H1 (cell line): ENCODE measurements around the gene RASSF3. TPM values are rescaled to one million over a fixed set of nuclear protein-coding genes. Genes with fewer than 3 reads are reported as not detected.

Experiments
- CTCF ChIA-PET: fragments of 300-600 bp; sonication (Branson Sonifier 250); formaldehyde crosslinking; loops from one replicate; lab custom pipeline; 2021; ENCODE audit not compliant: partially characterized antibody; lab: Charles Lee
- POLR2A ChIA-PET: fragments of 300-600 bp; sonication (Branson Sonifier 250); formaldehyde crosslinking; loops from one replicate; lab custom pipeline; 2021; ENCODE audit warnings: inconsistent platforms; ENCODE audit not compliant: partially characterized antibody; lab: Charles Lee
- DNase-seq, 2 experiments: peaks; one replicate each; pipeline versions ENCODE4 v3.0.0 to v3.0.0-alpha.2; 2010 to 2022; ENCODE audit warnings: low spot score in 2 of 2, low read depth in 1 of 2, mixed read lengths in 1 of 2
- FAIRE-seq: peaks from 2 replicates; lab custom pipeline; 2011; peaks lifted over from hg19 to GRCh38; lab: Jason Lieb, UNC
- H2AFZ ChIP-seq: 2 replicates; pipeline ENCODE4 v1.8.1; 2012; ENCODE audit warnings: low read length, inconsistent platforms
- H2AK5ac ChIP-seq: 2 replicates; pipeline ENCODE4 v1.6.1; 2013; ENCODE audit warnings: low read depth, low read length
- H2BK120ac ChIP-seq: replicated peaks from 2 replicates; pipeline ENCODE3; 2013; ENCODE audit warnings: low read depth, low read length, inconsistent platforms
- H2BK12ac ChIP-seq: 2 replicates; pipeline ENCODE4 v1.6.1; 2013; ENCODE audit warnings: low read depth, low read length
- H2BK15ac ChIP-seq: 2 replicates; pipeline ENCODE4 v1.6.1; 2013; ENCODE audit warnings: low read length
- H2BK20ac ChIP-seq: 2 replicates; pipeline ENCODE4 v1.6.1; 2013; ENCODE audit warnings: low read length
- H2BK5ac ChIP-seq: 2 replicates; pipeline ENCODE4 v1.6.1; 2013; ENCODE audit warnings: low read depth, low read length
- H3K14ac ChIP-seq: 2 replicates; pipeline ENCODE4 v1.6.1; 2013; ENCODE audit warnings: inconsistent platforms; ENCODE audit not compliant: insufficient read length
- H3K18ac ChIP-seq: 2 replicates; pipeline ENCODE4 v1.6.1; 2013; ENCODE audit warnings: low read length; ENCODE audit errors: extremely low read depth
- H3K23ac ChIP-seq: 2 replicates; pipeline ENCODE4 v1.6.1; 2013; ENCODE audit warnings: inconsistent platforms; ENCODE audit not compliant: insufficient read length
- H3K23me2 ChIP-seq: 2 replicates; pipeline ENCODE4 v1.6.1; 2013; ENCODE audit warnings: low read depth, low read length
- H3K27ac ChIP-seq: 2 replicates; pipeline ENCODE4 v1.6.1; 2011; ENCODE audit warnings: low read depth, low read length, inconsistent platforms
- H3K27me3 ChIP-seq, 4 experiments: replicated peaks in 1 of 4; 1 replicate in 1 of 4; 2 replicates in 3 of 4; pipeline versions ENCODE4 v1.6.1 to v1.8.1; 2011 to 2013; ENCODE audit warnings: low read length in 3 of 4, mild to moderate bottlenecking in 3 of 4, inconsistent platforms in 2 of 4, mixed read lengths in 2 of 4, moderate library complexity in 1 of 4; ENCODE audit not compliant: control insufficient read depth in 3 of 4, insufficient read depth in 3 of 4; ENCODE audit errors: extremely low read depth in 1 of 4
- H3K36me3 ChIP-seq, 4 experiments: 2 replicates each; pipeline versions ENCODE4 v1.6.1 to v1.8.1; 2011 to 2013; ENCODE audit warnings: mild to moderate bottlenecking in 4 of 4, low read length in 3 of 4, moderate library complexity in 2 of 4, control low read depth in 1 of 4, inconsistent platforms in 1 of 4; ENCODE audit not compliant: insufficient read depth in 4 of 4, control insufficient read depth in 2 of 4
- H3K4ac ChIP-seq: replicated peaks from 2 replicates; pipeline ENCODE3; 2013; ENCODE audit warnings: low read length, low read depth, mixed read lengths, inconsistent platforms; ENCODE audit not compliant: insufficient read length
- H3K4me1 ChIP-seq, 4 experiments: replicated peaks in 1 of 4; 1 replicate in 1 of 4; 2 replicates in 3 of 4; pipeline versions ENCODE4 v1.6.1 to v1.8.1; 2011 to 2013; ENCODE audit warnings: low read length in 3 of 4, inconsistent platforms in 2 of 4, mixed read lengths in 1 of 4; ENCODE audit not compliant: insufficient read depth in 4 of 4, control insufficient read depth in 3 of 4
- H3K4me2 ChIP-seq, 2 experiments: 2 replicates each; pipeline versions ENCODE4 v1.6.1 to v1.8.1; 2011 to 2013; ENCODE audit warnings: low read depth in 2 of 2, low read length in 2 of 2, control low read depth in 1 of 2, inconsistent platforms in 1 of 2, mild to moderate bottlenecking in 1 of 2; ENCODE audit not compliant: insufficient read depth in 1 of 2
- H3K4me3 ChIP-seq, 4 experiments: fragments of 200-600, 300-600 bp in 1 of 4; sonication (generic), shearing (Covaris generic), sonication (Bioruptor Twin) in 1 of 4; 2 replicates each; pipeline versions ENCODE4 v1.5.1 to v1.8.1; 2011 to 2016; ENCODE audit warnings: low read length in 4 of 4, low read depth in 3 of 4, control low read depth in 2 of 4, inconsistent platforms in 2 of 4, mild to moderate bottlenecking in 2 of 4, mixed read lengths in 1 of 4, moderate library complexity in 1 of 4; ENCODE audit not compliant: insufficient read depth in 2 of 4; ENCODE audit errors: extremely low read depth in 1 of 4
- H3K56ac ChIP-seq: replicated peaks from 2 replicates; pipeline ENCODE3; 2013; ENCODE audit warnings: low read depth, mild to moderate bottlenecking, mixed read lengths, low read length, inconsistent platforms; ENCODE audit not compliant: insufficient read length
- H3K79me1 ChIP-seq: 2 replicates; pipeline ENCODE4 v1.6.1; 2013; ENCODE audit warnings: low read depth, low read length, control low read depth
- H3K79me2 ChIP-seq, 2 experiments: 2 replicates each; pipeline versions ENCODE4 v1.6.1 to v1.8.1; 2012 to 2013; ENCODE audit warnings: low read length in 2 of 2, mild to moderate bottlenecking in 2 of 2, inconsistent platforms in 1 of 2; ENCODE audit not compliant: insufficient read depth in 2 of 2, control insufficient read depth in 1 of 2
- H3K9ac ChIP-seq, 4 experiments: replicated peaks in 1 of 4; 1 replicate in 1 of 4; 2 replicates in 3 of 4; pipeline versions ENCODE4 v1.6.1 to v1.8.1; 2011 to 2013; ENCODE audit warnings: low read depth in 3 of 4, low read length in 3 of 4, control low read depth in 2 of 4, mild to moderate bottlenecking in 2 of 4, moderate library complexity in 2 of 4, inconsistent platforms in 1 of 4; ENCODE audit errors: extremely low read depth in 1 of 4
- H3K9me3 ChIP-seq, 2 experiments: 2 replicates each; pipeline versions ENCODE4 v1.6.1 to v1.8.1; 2012 to 2013; ENCODE audit warnings: mild to moderate bottlenecking in 2 of 2, moderate library complexity in 2 of 2, control low read depth in 1 of 2, inconsistent platforms in 1 of 2, low read depth in 1 of 2, low read length in 1 of 2, mixed read lengths in 1 of 2; ENCODE audit not compliant: insufficient read depth in 2 of 2
- H4K20me1 ChIP-seq, 2 experiments: replicated peaks in 1 of 2; 2 replicates each; pipeline versions ENCODE3 to v1.8.1; 2011 to 2013; ENCODE audit warnings: inconsistent platforms in 2 of 2, low read length in 2 of 2, mild to moderate bottlenecking in 1 of 2; ENCODE audit not compliant: insufficient read depth in 2 of 2, control insufficient read depth in 1 of 2
- H4K5ac ChIP-seq: 2 replicates; pipeline ENCODE4 v1.6.1; 2013; ENCODE audit warnings: low read length, low read depth, mixed read lengths, inconsistent platforms; ENCODE audit not compliant: insufficient read length
- H4K8ac ChIP-seq: 2 replicates; pipeline ENCODE4 v1.8.0; 2013; ENCODE audit warnings: mild to moderate bottlenecking, moderate library complexity, low read length, inconsistent platforms; ENCODE audit not compliant: insufficient read depth; ENCODE audit errors: extremely low read depth
- H4K91ac ChIP-seq: replicated peaks from 2 replicates; pipeline ENCODE3; 2013; ENCODE audit warnings: low read length, mixed read lengths, inconsistent platforms; ENCODE audit not compliant: insufficient read length
- ASH2L ChIP-seq: fragments of 200-600, 300-600 bp; sonication (generic); IDR thresholded peaks from one replicate; pipeline ENCODE4 v1.7.1; 2017; ENCODE audit warnings: low read length
- ATF2 ChIP-seq: IDR thresholded peaks from 2 replicates; pipeline ENCODE4 v1.6.1; 2012; ENCODE audit warnings: low read length, inconsistent platforms
- BCL11A ChIP-seq, 2 experiments: IDR thresholded peaks; one replicate each; pipeline ENCODE4 v1.6.1; 2011; ENCODE audit warnings: low read depth in 2 of 2, low read length in 2 of 2, mild to moderate bottlenecking in 2 of 2
- CHD2 ChIP-seq: IDR thresholded peaks from 2 replicates; pipeline ENCODE4 v1.6.1; 2012; ENCODE audit warnings: low read length, improper control_type of control experiment
- HDAC6 ChIP-seq: IDR thresholded peaks from one replicate; pipeline ENCODE4 v1.7.1; 2012; ENCODE audit warnings: low read depth, mild to moderate bottlenecking, inconsistent platforms, low read length, moderate library complexity
- NRF1 ChIP-seq: IDR thresholded peaks from 2 replicates; pipeline ENCODE4 v1.6.1; 2011; ENCODE audit warnings: mild to moderate bottlenecking, low read depth, low read length, improper control_type of control experiment
- POLR2A ChIP-seq, 2 experiments: IDR thresholded peaks; 1 replicate in 1 of 2; 2 replicates in 1 of 2; pipeline ENCODE4 v1.6.1; 2011; ENCODE audit warnings: low read depth in 2 of 2, low read length in 2 of 2, mild to moderate bottlenecking in 2 of 2; ENCODE audit errors: control extremely low read depth in 1 of 2
- POLR2AphosphoS5 ChIP-seq: IDR thresholded peaks from 2 replicates; pipeline ENCODE4 v1.6.1; 2011; ENCODE audit warnings: low read depth, low read length
- RFX5 ChIP-seq: IDR thresholded peaks from 2 replicates; pipeline ENCODE4 v1.6.1; 2011; ENCODE audit warnings: low read depth, low read length, improper control_type of control experiment, borderline replicate concordance
- RNF2 ChIP-seq: fragments of 200-900, 300-1000 bp; sonication (generic); IDR thresholded peaks from 2 replicates; pipeline ENCODE4 v1.7.1; 2016; ENCODE audit warnings: borderline replicate concordance, low read depth, mild to moderate bottlenecking, antibody characterized with exemption, low read length; ENCODE audit not compliant: poor library complexity, severe bottlenecking; ENCODE audit errors: missing control alignments
- RXRA ChIP-seq: IDR thresholded peaks from 2 replicates; pipeline ENCODE4 v1.6.1; 2011; ENCODE audit warnings: low read depth, mild to moderate bottlenecking, low read length, moderate library complexity; ENCODE audit not compliant: insufficient read depth
- SP1 ChIP-seq: IDR thresholded peaks from 2 replicates; pipeline ENCODE4 v1.6.1; 2011; ENCODE audit warnings: low read depth, low read length
- TAF7 ChIP-seq: optimal IDR thresholded peaks from 2 replicates; pipeline ENCODE3; 2011; ENCODE audit warnings: low read depth, mild to moderate bottlenecking, inconsistent platforms, low read length, moderate library complexity, borderline replicate concordance
- WGBS, 2 experiments: shearing (Covaris generic) in 1 of 2; methylation state at CpG; one replicate each; pipeline versions ENCODE4 v1.1.6 to v1.1.7; 2013 to 2015; ENCODE audit warnings: low lambda C conversion rate in 2 of 2, mixed read lengths in 2 of 2, inconsistent platforms in 1 of 2, low coverage in 1 of 2, missing lambda C conversion rate in 1 of 2; ENCODE audit not compliant: insufficient replicate concordance in 2 of 2, insufficient coverage in 1 of 2, insufficient read length in 1 of 2; ENCODE audit errors: extremely low coverage in 1 of 2, missing lambda C conversion rate in 1 of 2; 5-methylcytosine and 5-hydroxymethylcytosine counted together
- polyA plus RNA-seq, 7 experiments: library from polyadenylated mRNA; depleted of rRNA in 3 of 7; stranded (reverse) in 5 of 7; unstranded in 2 of 7; fragments of >200 nt in 5 of 7; fragments of 200-250 nt in 2 of 7; gene quantifications; 1 replicate in 5 of 7; 2 replicates in 1 of 7; 4 replicates in 1 of 7; pipeline versions ENCODE4 v1.2.1 to v1.2.3, GENCODE V29; 2011 to 2013; ENCODE audit warnings: missing spikeins in 2 of 7, mixed read lengths in 2 of 7
- total RNA-seq: library from RNA; stranded (reverse); fragmentation: NEBNext Ultra II Directional; extraction: Animal tissue kit (Norgen Biotek cat#: 25700); gene quantifications from 2 replicates; pipeline ENCODE4 v1.2.1, GENCODE V29; 2021

RASSF3 gene
- total and polyA plus RNA-seq, 2 of the 8 experiments (the other 6 are each of a cell fraction or from before 2014, with no cell fraction given): 19.1 to 64.3 TPM

- no peaks in the 10 kb centered on the region for H3K27me3 ChIP-seq
- POLR2A ChIA-PET: interaction anchor here (0.9 kb wide), 1 partner anchor 7 kb away, joined by 3 read pairs; no protein-coding TSS in a partner anchor
- H2AK5ac ChIP-seq: no peak overlapping the region
- H3K4me1 ChIP-seq: peaks cover 0 to 5% (median 3%) of the 10 kb centered on the region in 4 experiments; a peak in 3 of 7 replicates
- H3K23ac ChIP-seq: no peak overlapping the region
- no peak overlapping the region for H2BK12ac ChIP-seq
- H2BK15ac ChIP-seq: no peak overlapping the region
- no peak overlapping the region for H3K9ac ChIP-seq
- H3K36me3 ChIP-seq: no peaks in the 10 kb centered on the region
- peaks cover 8% of the 10 kb centered on the region; the same call in 1 of the 2 replicates for H3K79me1 ChIP-seq
- CTCF ChIA-PET: interaction anchor here (0.7 to 1.2 kb wide), 4 partner anchors 39 to 1138 kb away, joined by 3 to 4 read pairs (median 3); no protein-coding TSS in a partner anchor
- H3K4ac ChIP-seq: no peak overlapping the region
- no peak overlapping the region for H4K5ac ChIP-seq
- H3K14ac ChIP-seq: no peak overlapping the region
- H4K8ac ChIP-seq: no peak overlapping the region
- H3K56ac ChIP-seq: no peak overlapping the region
- H4K20me1 ChIP-seq: peaks cover 3% of the 10 kb centered on the region in 2 experiments
- no peaks in the 10 kb centered on the region for H3K9me3 ChIP-seq
- H3K23me2 ChIP-seq: no peaks in the 10 kb centered on the region
- H2AFZ ChIP-seq: no peak overlapping the region
- WGBS, 2 experiments: 91% methylated on average over 3 of the region's 3 CpGs; no CpG with 5 or more reads in 1 of the 2 experiments
- H3K4me2 ChIP-seq: no peak overlapping the region
- no peak overlapping the region for H3K18ac ChIP-seq
- DNase-seq: no peak
- peaks cover 11 to 82% of the 10 kb centered on the region in 2 experiments for H3K79me2 ChIP-seq
- H4K91ac ChIP-seq: no peak overlapping the region
- H2BK20ac ChIP-seq: no peak overlapping the region
- no peak for FAIRE-seq
- H3K4me3 ChIP-seq: no peak overlapping the region
- no peak overlapping the region for H2BK120ac ChIP-seq
- no peak overlapping the region for H2BK5ac ChIP-seq
- H3K27ac ChIP-seq: no peak overlapping the region
- TF ChIP-seq HDAC6 (no peak), BCL11A (IDR thresholded peaks at IDR 0.05; ENCODE audit: low read depth in 2 of 2, low read length in 2 of 2) (no peak), ATF2 (no peak), POLR2AphosphoS5 (no peak), NRF1 (no peak), SP1 (no peak), RXRA (no peak), RFX5 (no peak), POLR2A (IDR thresholded peaks at IDR 0.05; ENCODE audit: control extremely low read depth in 1 of 2, low read depth in 2 of 2, low read length in 2 of 2) (no peak), RNF2 (no peak), ASH2L (no peak), CHD2 (no peak), TAF7 (no peak)
These were observed 44.8 kb downstream of the RASSF3 start for GRCh38 chr12:64655141-64655540.
